GM12874 (cell line): ENCODE data around the gene MMP28.
A peak's percentile ranks its signal among the peaks of the same experiment; 100 is the strongest.

Source experiments
- TF ChIP-seq, protein P1 (sequence below): IDR thresholded peaks from 2 replicates; pipeline ENCODE4 v1.5.1; 2011; ENCODE audit warnings: low read depth, mild to moderate bottlenecking, control low read depth, low read length, moderate library complexity; ENCODE audit not compliant: insufficient read depth

Gene MMP28

DNA sequence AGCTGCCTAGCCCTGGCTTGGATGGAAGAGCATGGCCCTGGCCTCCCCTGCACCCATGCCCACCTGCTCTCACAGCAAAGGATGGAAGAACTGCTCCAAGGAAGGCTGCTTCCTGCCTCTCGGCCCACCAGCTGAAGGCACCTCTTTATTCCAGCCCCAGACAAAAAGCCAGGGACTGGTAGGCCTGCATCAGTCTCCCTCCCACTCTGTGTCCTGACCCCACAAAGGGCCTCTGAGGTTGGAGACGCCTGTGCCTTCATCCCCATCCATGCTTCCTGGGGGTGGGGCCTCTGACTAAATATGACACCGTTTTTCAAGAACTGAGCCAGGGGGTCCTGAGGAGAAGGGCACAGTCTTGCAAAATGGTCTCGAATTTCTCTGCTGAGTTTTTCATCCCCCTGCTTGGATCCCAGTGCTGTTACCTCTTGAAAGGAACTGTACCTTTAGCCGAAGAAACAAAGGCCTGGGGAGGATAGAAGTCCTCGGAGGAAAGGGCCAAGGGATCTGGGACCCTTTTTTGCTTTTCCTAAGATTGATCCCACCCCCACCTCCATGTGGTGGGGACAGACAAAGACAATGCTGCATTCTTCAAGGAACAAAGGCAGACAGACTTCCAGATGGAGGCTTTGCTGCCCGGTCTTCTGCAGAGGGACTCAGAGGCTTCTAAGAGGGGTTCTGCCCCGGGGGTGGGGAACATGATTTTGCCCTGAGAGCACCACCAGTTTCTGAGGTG, 29.5 kb downstream of the MMP28 start:
- TF ChIP-seq, protein P1, sequence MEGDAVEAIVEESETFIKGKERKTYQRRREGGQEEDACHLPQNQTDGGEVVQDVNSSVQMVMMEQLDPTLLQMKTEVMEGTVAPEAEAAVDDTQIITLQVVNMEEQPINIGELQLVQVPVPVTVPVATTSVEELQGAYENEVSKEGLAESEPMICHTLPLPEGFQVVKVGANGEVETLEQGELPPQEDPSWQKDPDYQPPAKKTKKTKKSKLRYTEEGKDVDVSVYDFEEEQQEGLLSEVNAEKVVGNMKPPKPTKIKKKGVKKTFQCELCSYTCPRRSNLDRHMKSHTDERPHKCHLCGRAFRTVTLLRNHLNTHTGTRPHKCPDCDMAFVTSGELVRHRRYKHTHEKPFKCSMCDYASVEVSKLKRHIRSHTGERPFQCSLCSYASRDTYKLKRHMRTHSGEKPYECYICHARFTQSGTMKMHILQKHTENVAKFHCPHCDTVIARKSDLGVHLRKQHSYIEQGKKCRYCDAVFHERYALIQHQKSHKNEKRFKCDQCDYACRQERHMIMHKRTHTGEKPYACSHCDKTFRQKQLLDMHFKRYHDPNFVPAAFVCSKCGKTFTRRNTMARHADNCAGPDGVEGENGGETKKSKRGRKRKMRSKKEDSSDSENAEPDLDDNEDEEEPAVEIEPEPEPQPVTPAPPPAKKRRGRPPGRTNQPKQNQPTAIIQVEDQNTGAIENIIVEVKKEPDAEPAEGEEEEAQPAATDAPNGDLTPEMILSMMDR = no peak

DNA sequence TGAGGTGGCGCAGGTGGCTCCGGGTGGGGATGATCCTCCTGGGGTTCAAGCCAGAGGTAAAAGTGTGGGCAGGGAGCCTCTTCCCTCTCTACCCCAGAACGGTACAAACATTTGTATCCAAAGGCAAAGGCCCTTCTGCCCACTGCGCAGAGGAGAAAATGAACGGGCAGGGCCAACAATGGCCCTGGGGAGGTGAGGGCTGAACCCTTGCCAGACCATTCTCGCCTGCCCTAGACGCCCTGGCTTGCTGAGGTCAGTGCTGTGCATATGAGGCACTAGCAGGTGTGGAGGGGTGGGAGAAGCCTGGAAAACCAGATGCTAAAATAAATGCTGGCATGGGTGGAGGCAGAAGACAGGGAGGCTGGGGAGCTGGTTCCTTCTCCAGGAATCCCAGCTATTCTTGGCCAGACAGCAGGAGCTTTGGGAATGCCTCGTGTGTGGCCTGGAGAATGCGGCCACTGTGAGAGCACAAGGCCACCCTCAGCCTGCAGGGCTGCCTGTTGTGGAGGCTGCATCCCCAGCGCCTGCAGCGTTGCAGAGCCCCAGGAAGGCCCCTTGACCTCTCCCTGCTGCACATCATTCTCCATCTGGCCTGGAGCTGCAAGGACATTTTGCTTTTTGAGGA, 30.2 kb downstream of the MMP28 start:
- TF ChIP-seq, protein P1 = no peak

DNA sequence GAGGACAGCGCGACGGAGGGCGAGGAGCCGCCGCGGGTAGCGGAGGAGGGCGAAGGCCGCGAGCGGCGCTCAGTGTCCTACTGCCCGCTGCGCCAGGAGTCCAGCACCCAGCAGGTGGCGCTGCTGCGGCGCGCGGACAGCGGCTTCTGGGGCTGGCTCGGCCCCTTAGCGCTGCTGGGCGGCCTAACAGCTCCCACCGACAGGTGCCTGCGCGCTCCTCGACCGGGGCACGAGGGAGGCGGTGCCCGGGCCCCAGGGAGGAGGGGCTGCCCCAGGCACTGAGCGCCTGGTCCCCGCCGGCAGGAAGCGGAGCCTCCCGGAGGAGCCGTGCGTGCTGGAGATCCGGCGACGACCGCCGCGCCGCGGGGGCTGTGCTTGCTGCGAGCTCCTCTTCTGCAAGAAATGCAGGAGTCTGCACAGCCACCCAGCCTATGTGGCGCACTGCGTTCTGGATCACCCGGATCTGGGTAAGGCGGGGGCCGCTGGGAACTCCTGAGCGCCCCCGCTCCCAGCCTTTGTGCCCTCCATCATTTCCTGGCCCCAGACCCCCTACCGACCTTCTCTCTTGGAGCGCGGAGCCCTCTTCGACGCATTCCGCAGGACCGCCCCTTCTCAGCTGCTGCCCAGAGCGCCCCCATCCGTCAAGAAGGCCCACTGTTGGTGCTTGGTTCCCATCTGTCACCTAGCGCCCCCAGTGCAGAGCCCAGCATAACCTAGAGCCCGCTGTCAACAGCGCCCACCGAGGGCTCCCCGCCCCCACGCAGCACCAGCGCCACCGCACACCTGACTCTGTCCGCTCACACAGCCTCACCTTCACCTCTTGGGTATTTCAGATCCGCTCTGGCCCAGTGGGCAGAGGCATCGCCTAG, 31.1 kb downstream of the MMP28 start:
- TF ChIP-seq, protein P1 = peak; percentile 100

- TF ChIP-seq, protein P1 = no peak
Observed at GRCh38 chr17:35763767-35764122, 31.7 kb downstream of the MMP28 start.

- TF ChIP-seq, protein P1 = no peak
Observed at GRCh38 chr17:35761601-35762000, 33.8 kb downstream of the MMP28 start.

- TF ChIP-seq, protein P1 = no peak
Observed at GRCh38 chr17:35760587-35760986, 34.9 kb downstream of the MMP28 start, which contains the start of gene C17orf50. TSS of gene C17orf50 (plus strand) at chr17:35760887. CDS start at chr17:35760942, 55 bp downstream.

- TF ChIP-seq, protein P1 = no peak
Observed at GRCh38 chr17:35757243-35757642, 38.2 kb downstream of the MMP28 start.
